Uterus (tissue), 2 donors: ENCODE data around the gene NOTCH2.

Source experiments
- CTCF ChIP-seq, 4 experiments: fragments of 200-600 bp in 2 of 4; fragments of 450-650 bp in 2 of 4; sonication (generic) in 2 of 4; IDR thresholded peaks; one replicate each; pipeline ENCODE4 v1.5.1; 2016 to 2019; ENCODE audit warnings: antibody characterized with exemption in 4 of 4, mild to moderate bottlenecking in 2 of 4, moderate library complexity in 1 of 4
- POLR2A ChIP-seq, 2 donors: fragments of 450-650 bp; IDR thresholded peaks; one replicate each; pipeline ENCODE4 v1.6.1; 2016; ENCODE audit warnings: antibody characterized with exemption in 2 of 2, mild to moderate bottlenecking in 1 of 2, moderate library complexity in 1 of 2

- no peak for TF ChIP-seq CTCF (IDR thresholded peaks at IDR 0.05)
- no peak for TF ChIP-seq POLR2A (IDR thresholded peaks at IDR 0.05)
These were observed 153.9 kb downstream of the NOTCH2 start for GRCh38 chr1:119915517-119915916.
